ENCODE measurements around the gene PPP1R9A.

The PPP1R9A gene

GRCh38 chr7:94912085-94912484, 4.7 kb downstream of the PPP1R9A start:
- no peak for DNase-seq (ENCODE audit: low spot score)

GRCh38 chr7:94913391-94913790, 6.0 kb downstream of the PPP1R9A start:
- DNase-seq (ENCODE audit: low spot score): no peak

GRCh38 chr7:94921911-94922310, 14.5 kb downstream of the PPP1R9A start:
- no peak for DNase-seq (ENCODE audit: low spot score)

- no peak for DNase-seq (ENCODE audit: low spot score)
Measured at GRCh38 chr7:94922457-94922856, 15.1 kb downstream of the PPP1R9A start.

- DNase-seq (ENCODE audit: low spot score): no peak
Measured at GRCh38 chr7:94923412-94923811, 16.0 kb downstream of the PPP1R9A start.

- no peak for DNase-seq (ENCODE audit: low spot score)
Measured at GRCh38 chr7:94928168-94928707, 20.8 kb downstream of the PPP1R9A start.

GRCh38 chr7:94933256-94933990, 26.0 kb downstream of the PPP1R9A start:
- no peak for DNase-seq (ENCODE audit: low spot score)

- DNase-seq (ENCODE audit: low spot score): no peak
Measured at GRCh38 chr7:94939395-94939794, 32.0 kb downstream of the PPP1R9A start.

GRCh38 chr7:94940241-94940640, 32.8 kb downstream of the PPP1R9A start:
- no peak for DNase-seq (ENCODE audit: low spot score)

GRCh38 chr7:94941844-94942632, 34.6 kb downstream of the PPP1R9A start:
- no peak for DNase-seq (ENCODE audit: low spot score)

- no peak for DNase-seq (ENCODE audit: low spot score)
Measured at GRCh38 chr7:94943134-94943533, 35.7 kb downstream of the PPP1R9A start.

- DNase-seq (ENCODE audit: low spot score): no peak
Measured at GRCh38 chr7:94949532-94949931, 42.1 kb downstream of the PPP1R9A start.

- no peak for DNase-seq (ENCODE audit: low spot score)
Measured at GRCh38 chr7:94955807-94956206, 48.4 kb downstream of the PPP1R9A start.

GRCh38 chr7:94957061-94957460, 49.7 kb downstream of the PPP1R9A start:
- no peak for DNase-seq (ENCODE audit: low spot score)

GRCh38 chr7:94962661-94963060, 55.3 kb downstream of the PPP1R9A start:
- DNase-seq (ENCODE audit: low spot score): no peak

GRCh38 chr7:94969434-94970084, 62.2 kb downstream of the PPP1R9A start:
- DNase-seq (ENCODE audit: low spot score): no peak

GRCh38 chr7:94970085-94970576, 62.7 kb downstream of the PPP1R9A start:
- no peak for DNase-seq (ENCODE audit: low spot score)

GRCh38 chr7:94971051-94971867, 63.9 kb downstream of the PPP1R9A start:
- peak; percentile 4 for DNase-seq (ENCODE audit: low spot score)

- peak; percentile 3 for DNase-seq (ENCODE audit: low spot score)
Measured at GRCh38 chr7:94972296-94972695, 64.9 kb downstream of the PPP1R9A start.

GRCh38 chr7:94973844-94974243, 66.5 kb downstream of the PPP1R9A start:
- DNase-seq (ENCODE audit: low spot score): no peak

- DNase-seq (ENCODE audit: low spot score): no peak
Measured at GRCh38 chr7:94974423-94974822, 67.0 kb downstream of the PPP1R9A start.

- DNase-seq (ENCODE audit: low spot score): peak; percentile 7
Measured at GRCh38 chr7:94975336-94975735, 67.9 kb downstream of the PPP1R9A start.

All from AG08395 (cell line).